HG02610 (cell line): Measurements from ENCODE around the gene DOCK4.

Experiments
- ATAC-seq: cut with Tn5 transposase; IDR thresholded peaks from one replicate; pipeline ENCODE4 v1.9.1; 2021; ENCODE audit warnings: mild to moderate bottlenecking, moderate library complexity; ENCODE audit not compliant: unreplicated experiment

Gene DOCK4

GRCh38 chr7:111833466-111833865 is 372.7 kb downstream of the DOCK4 start:
- ATAC-seq, result no peak

GRCh38 chr7:111832174-111832573 is 374.0 kb downstream of the DOCK4 start:
- no peak for ATAC-seq

GRCh38 chr7:111829221-111829620 is 377.0 kb downstream of the DOCK4 start:
- no peak for ATAC-seq

GRCh38 chr7:111827863-111828504 is 378.2 kb downstream of the DOCK4 start:
- ATAC-seq, result no peak

GRCh38 chr7:111825046-111825445 is 381.2 kb downstream of the DOCK4 start:
- ATAC-seq, result no peak

- ATAC-seq, result no peak
Observed at GRCh38 chr7:111823826-111824225, 382.4 kb downstream of the DOCK4 start.

GRCh38 chr7:111821046-111821445 is 385.2 kb downstream of the DOCK4 start:
- no peak for ATAC-seq

GRCh38 chr7:111820621-111821020 is 385.6 kb downstream of the DOCK4 start:
- ATAC-seq, result no peak

GRCh38 chr7:111820121-111820520 is 386.1 kb downstream of the DOCK4 start:
- ATAC-seq, result no peak

GRCh38 chr7:111815354-111815753 is 390.8 kb downstream of the DOCK4 start:
- ATAC-seq, result no peak

- no peak for ATAC-seq
Observed at GRCh38 chr7:111813306-111813705, 392.9 kb downstream of the DOCK4 start.

- ATAC-seq, result no peak
Observed at GRCh38 chr7:111806232-111806631, 400.0 kb downstream of the DOCK4 start.

GRCh38 chr7:111803015-111803758 is 403.0 kb downstream of the DOCK4 start:
- no peak for ATAC-seq

GRCh38 chr7:111802194-111802772 is 403.9 kb downstream of the DOCK4 start:
- no peak for ATAC-seq

- no peak for ATAC-seq
Observed at GRCh38 chr7:111801277-111801676, 404.9 kb downstream of the DOCK4 start.

- no peak for ATAC-seq
Observed at GRCh38 chr7:111796671-111797070, 409.5 kb downstream of the DOCK4 start.

- no peak for ATAC-seq
Observed at GRCh38 chr7:111789870-111790269, 416.3 kb downstream of the DOCK4 start.

- ATAC-seq, result no peak
Observed at GRCh38 chr7:111789048-111789320, 417.2 kb downstream of the DOCK4 start.

GRCh38 chr7:111788286-111789047 is 417.7 kb downstream of the DOCK4 start:
- no peak for ATAC-seq

- ATAC-seq, result no peak
Observed at GRCh38 chr7:111787741-111788140, 418.5 kb downstream of the DOCK4 start.

GRCh38 chr7:111787099-111787498 is 419.1 kb downstream of the DOCK4 start:
- no peak for ATAC-seq

GRCh38 chr7:111785076-111785475 is 421.1 kb downstream of the DOCK4 start:
- ATAC-seq, result no peak
